Measurements from ENCODE around the gene OLA1. TPM values are rescaled to one million over a fixed set of nuclear protein-coding genes. Genes with fewer than 3 reads are reported as not detected.

The OLA1 gene
- total RNA-seq, 1 experiment from 2014 or later = 109 TPM

DNA sequence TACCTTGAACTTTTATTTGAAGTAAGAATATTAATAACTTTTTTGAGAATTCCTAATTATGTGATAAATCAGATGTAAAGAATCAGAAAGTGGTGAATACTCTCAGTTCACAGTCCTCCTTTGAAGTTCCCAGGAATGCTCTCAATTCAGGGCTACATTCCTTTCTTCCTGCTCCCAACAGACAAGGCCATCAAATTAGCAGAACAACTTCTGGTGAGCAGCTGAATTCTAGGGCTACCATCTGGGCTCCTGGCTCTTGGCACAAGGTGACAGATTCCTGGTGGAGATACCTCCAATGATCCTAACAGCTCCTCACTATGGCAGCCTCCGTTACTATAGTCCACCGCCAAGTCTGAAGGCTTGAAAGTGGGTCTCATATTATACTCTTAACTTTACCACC is 37.8 kb upstream of the OLA1 start:
- H3K27ac Mint-ChIP-seq = no peak overlapping the region
- H3K36me3 Mint-ChIP-seq = no peaks in the 10 kb centered on the region
- ChIA-PET POLR2A (no interaction called here), CTCF (no interaction called here)
- peaks cover 14% of the 10 kb centered on the region; the same call in 1 of the 2 replicates for H3K9me3 Mint-ChIP-seq
- H3K4me1 Mint-ChIP-seq = peaks cover 6% of the 10 kb centered on the region; the same call in 1 of the 2 replicates
- TF ChIP-seq, protein P1, sequence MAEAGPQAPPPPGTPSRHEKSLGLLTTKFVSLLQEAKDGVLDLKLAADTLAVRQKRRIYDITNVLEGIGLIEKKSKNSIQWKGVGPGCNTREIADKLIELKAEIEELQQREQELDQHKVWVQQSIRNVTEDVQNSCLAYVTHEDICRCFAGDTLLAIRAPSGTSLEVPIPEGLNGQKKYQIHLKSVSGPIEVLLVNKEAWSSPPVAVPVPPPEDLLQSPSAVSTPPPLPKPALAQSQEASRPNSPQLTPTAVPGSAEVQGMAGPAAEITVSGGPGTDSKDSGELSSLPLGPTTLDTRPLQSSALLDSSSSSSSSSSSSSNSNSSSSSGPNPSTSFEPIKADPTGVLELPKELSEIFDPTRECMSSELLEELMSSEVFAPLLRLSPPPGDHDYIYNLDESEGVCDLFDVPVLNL (CRISPR knock-in tag; IDR thresholded peaks at IDR 0.05; ENCODE audit: borderline replicate concordance, low read depth) = no peak
- TF ChIP-seq EMX1 (CRISPR knock-in tag; IDR thresholded peaks at IDR 0.05) = no peak
- no peak for TF ChIP-seq JUN (CRISPR knock-in tag; IDR thresholded peaks at IDR 0.05)
- TF ChIP-seq NFYB (CRISPR knock-in tag; conservative IDR thresholded peaks at IDR 0.05; ENCODE audit: low read depth) = no peak
- no peak for TF ChIP-seq PRRX2 (CRISPR knock-in tag; IDR thresholded peaks at IDR 0.05)
- TF ChIP-seq, protein P2, sequence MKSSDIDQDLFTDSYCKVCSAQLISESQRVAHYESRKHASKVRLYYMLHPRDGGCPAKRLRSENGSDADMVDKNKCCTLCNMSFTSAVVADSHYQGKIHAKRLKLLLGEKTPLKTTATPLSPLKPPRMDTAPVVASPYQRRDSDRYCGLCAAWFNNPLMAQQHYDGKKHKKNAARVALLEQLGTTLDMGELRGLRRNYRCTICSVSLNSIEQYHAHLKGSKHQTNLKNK (CRISPR knock-in tag; IDR thresholded peaks at IDR 0.05) = no peak
- TF ChIP-seq, protein P3, sequence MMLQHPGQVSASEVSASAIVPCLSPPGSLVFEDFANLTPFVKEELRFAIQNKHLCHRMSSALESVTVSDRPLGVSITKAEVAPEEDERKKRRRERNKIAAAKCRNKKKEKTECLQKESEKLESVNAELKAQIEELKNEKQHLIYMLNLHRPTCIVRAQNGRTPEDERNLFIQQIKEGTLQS (CRISPR knock-in tag; conservative IDR thresholded peaks at IDR 0.05) = no peak
- no peak for TF ChIP-seq NR3C1 (CRISPR knock-in tag; conservative IDR thresholded peaks at IDR 0.05; ENCODE audit: low read depth)
- no peak for TF ChIP-seq GTF2I (CRISPR knock-in tag; conservative IDR thresholded peaks at IDR 0.05)
- TF ChIP-seq, protein P4, sequence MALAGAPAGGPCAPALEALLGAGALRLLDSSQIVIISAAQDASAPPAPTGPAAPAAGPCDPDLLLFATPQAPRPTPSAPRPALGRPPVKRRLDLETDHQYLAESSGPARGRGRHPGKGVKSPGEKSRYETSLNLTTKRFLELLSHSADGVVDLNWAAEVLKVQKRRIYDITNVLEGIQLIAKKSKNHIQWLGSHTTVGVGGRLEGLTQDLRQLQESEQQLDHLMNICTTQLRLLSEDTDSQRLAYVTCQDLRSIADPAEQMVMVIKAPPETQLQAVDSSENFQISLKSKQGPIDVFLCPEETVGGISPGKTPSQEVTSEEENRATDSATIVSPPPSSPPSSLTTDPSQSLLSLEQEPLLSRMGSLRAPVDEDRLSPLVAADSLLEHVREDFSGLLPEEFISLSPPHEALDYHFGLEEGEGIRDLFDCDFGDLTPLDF (CRISPR knock-in tag; IDR thresholded peaks at IDR 0.05) = no peak
- H3K4me3 Mint-ChIP-seq = no peak overlapping the region
- ATAC-seq (peak; percentile 73), DNase-seq (ENCODE audit: low spot score) (no peak)
- H3K27me3 Mint-ChIP-seq (ENCODE audit: low read depth) = peaks cover 3% of the 10 kb centered on the region

DNA sequence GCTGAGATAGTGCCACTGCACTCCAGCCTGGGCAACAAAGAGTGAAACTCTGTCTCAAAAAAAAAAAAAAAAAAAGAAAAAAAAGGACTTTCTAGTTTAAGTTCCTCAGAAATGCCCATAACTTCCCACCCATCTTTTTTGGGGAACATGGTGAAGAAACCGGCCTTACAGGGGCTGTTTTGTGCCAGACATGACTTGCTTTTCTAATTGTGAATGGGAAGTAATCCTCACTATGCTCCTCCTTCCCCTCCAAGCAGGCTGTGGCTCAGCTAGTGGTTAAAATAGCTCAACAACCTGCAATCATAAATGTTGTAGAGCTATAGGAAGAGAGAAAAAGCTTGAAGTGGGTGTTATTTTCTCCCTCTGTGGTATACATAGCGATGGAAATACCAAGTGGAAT is 34.1 kb upstream of the OLA1 start:
- Mint-ChIP-seq H3K27me3 (ENCODE audit: low read depth) (no peaks in the 10 kb centered on the region), H3K27ac (no peak overlapping the region), H3K4me1 (peaks cover 7% of the 10 kb centered on the region; the same call in 1 of the 2 replicates), H3K36me3 (no peaks in the 10 kb centered on the region), H3K4me3 (no peak overlapping the region), H3K9me3 (peaks cover 3% of the 10 kb centered on the region; the same call in 1 of the 2 replicates)
- TF ChIP-seq, protein P5, sequence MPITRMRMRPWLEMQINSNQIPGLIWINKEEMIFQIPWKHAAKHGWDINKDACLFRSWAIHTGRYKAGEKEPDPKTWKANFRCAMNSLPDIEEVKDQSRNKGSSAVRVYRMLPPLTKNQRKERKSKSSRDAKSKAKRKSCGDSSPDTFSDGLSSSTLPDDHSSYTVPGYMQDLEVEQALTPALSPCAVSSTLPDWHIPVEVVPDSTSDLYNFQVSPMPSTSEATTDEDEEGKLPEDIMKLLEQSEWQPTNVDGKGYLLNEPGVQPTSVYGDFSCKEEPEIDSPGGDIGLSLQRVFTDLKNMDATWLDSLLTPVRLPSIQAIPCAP (CRISPR knock-in tag; IDR thresholded peaks at IDR 0.05) = no peak
- TF ChIP-seq, protein P6, sequence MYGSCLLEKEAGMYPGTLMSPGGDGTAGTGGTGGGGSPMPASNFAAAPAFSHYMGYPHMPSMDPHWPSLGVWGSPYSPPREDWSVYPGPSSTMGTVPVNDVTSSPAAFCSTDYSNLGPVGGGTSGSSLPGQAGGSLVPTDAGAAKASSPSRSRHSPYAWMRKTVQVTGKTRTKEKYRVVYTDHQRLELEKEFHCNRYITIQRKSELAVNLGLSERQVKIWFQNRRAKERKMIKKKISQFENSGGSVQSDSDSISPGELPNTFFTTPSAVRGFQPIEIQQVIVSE (CRISPR knock-in tag; IDR thresholded peaks at IDR 0.05; ENCODE audit: borderline replicate concordance) = no peak
- TF ChIP-seq CBFB (CRISPR knock-in tag; IDR thresholded peaks at IDR 0.05; ENCODE audit: low read depth) (no peak), ZBTB21 (CRISPR knock-in tag; IDR thresholded peaks at IDR 0.05; ENCODE audit: borderline replicate concordance) (no peak), IRF2 (CRISPR knock-in tag; IDR thresholded peaks at IDR 0.05; ENCODE audit: borderline replicate concordance, low read depth) (no peak), CREB1 (CRISPR knock-in tag; IDR thresholded peaks at IDR 0.05) (no peak), FOXJ3 (CRISPR knock-in tag; IDR thresholded peaks at IDR 0.05; ENCODE audit: borderline replicate concordance) (no peak), ZNF423 (CRISPR knock-in tag; IDR thresholded peaks at IDR 0.05) (no peak), HMGA2 (CRISPR knock-in tag; IDR thresholded peaks at IDR 0.05) (no peak), SMAD4 (CRISPR knock-in tag; IDR thresholded peaks at IDR 0.05) (no peak), RORB (CRISPR knock-in tag; IDR thresholded peaks at IDR 0.05) (no peak), MYBL2 (CRISPR knock-in tag; IDR thresholded peaks at IDR 0.05) (no peak)
- TF ChIP-seq, protein P3 (CRISPR knock-in tag; conservative IDR thresholded peaks at IDR 0.05) = no peak
- TF ChIP-seq, protein P7, sequence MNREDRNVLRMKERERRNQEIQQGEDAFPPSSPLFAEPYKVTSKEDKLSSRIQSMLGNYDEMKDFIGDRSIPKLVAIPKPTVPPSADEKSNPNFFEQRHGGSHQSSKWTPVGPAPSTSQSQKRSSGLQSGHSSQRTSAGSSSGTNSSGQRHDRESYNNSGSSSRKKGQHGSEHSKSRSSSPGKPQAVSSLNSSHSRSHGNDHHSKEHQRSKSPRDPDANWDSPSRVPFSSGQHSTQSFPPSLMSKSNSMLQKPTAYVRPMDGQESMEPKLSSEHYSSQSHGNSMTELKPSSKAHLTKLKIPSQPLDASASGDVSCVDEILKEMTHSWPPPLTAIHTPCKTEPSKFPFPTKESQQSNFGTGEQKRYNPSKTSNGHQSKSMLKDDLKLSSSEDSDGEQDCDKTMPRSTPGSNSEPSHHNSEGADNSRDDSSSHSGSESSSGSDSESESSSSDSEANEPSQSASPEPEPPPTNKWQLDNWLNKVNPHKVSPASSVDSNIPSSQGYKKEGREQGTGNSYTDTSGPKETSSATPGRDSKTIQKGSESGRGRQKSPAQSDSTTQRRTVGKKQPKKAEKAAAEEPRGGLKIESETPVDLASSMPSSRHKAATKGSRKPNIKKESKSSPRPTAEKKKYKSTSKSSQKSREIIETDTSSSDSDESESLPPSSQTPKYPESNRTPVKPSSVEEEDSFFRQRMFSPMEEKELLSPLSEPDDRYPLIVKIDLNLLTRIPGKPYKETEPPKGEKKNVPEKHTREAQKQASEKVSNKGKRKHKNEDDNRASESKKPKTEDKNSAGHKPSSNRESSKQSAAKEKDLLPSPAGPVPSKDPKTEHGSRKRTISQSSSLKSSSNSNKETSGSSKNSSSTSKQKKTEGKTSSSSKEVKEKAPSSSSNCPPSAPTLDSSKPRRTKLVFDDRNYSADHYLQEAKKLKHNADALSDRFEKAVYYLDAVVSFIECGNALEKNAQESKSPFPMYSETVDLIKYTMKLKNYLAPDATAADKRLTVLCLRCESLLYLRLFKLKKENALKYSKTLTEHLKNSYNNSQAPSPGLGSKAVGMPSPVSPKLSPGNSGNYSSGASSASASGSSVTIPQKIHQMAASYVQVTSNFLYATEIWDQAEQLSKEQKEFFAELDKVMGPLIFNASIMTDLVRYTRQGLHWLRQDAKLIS (CRISPR knock-in tag; IDR thresholded peaks at IDR 0.05; ENCODE audit: borderline replicate concordance) = no peak
- no peak for DNase-seq (ENCODE audit: low spot score)
- no peak for ATAC-seq
- CTCF ChIA-PET = no interaction called here
- POLR2A ChIA-PET = interaction anchor here (0.6 kb wide), 1 partner anchor 32 kb away, joined by 3 read pairs; no protein-coding TSS in a partner anchor

Measured in WTC11 (cell line).